Osteoblast (primary cell): ENCODE measurements around the gene PPP2R5B. TPM values are rescaled to one million over a fixed set of nuclear protein-coding genes. Genes with fewer than 3 reads are reported as not detected.

Experiments used
- DNase-seq: peaks from one replicate; pipeline ENCODE4 v3.0.0; 2011; ENCODE audit warnings: low spot score, mixed read lengths; ENCODE audit not compliant: insufficient read length; ENCODE audit errors: missing footprints
- H2AFZ ChIP-seq: 2 replicates; pipeline ENCODE4 v1.6.0; 2011; ENCODE audit warnings: mild to moderate bottlenecking, low read length
- H3K27ac ChIP-seq: 2 replicates; pipeline ENCODE4 v1.5.1; 2011; ENCODE audit warnings: mild to moderate bottlenecking, low read depth, low read length, moderate library complexity
- H3K27me3 ChIP-seq: 2 replicates; pipeline ENCODE4 v1.6.0; 2012; ENCODE audit warnings: mild to moderate bottlenecking, control low read depth, inconsistent platforms, low read length, moderate library complexity; ENCODE audit not compliant: insufficient read depth
- H3K36me3 ChIP-seq: 2 replicates; pipeline ENCODE4 v1.5.1; 2011; ENCODE audit warnings: mild to moderate bottlenecking, low read length, control low read depth, moderate library complexity; ENCODE audit not compliant: insufficient read depth
- H3K4me1 ChIP-seq: 2 replicates; pipeline ENCODE4 v1.5.1; 2011; ENCODE audit warnings: mild to moderate bottlenecking, low read length, control low read depth, moderate library complexity; ENCODE audit not compliant: insufficient read depth
- H3K4me2 ChIP-seq: 2 replicates; pipeline ENCODE4 v1.6.0; 2011; ENCODE audit warnings: mild to moderate bottlenecking, low read length; ENCODE audit not compliant: insufficient read depth
- H3K4me3 ChIP-seq: fragments of 200-600 bp; sonication (generic); 3 replicates; pipeline ENCODE4 v1.5.1; 2012; ENCODE audit warnings: mild to moderate bottlenecking, low read length, inconsistent platforms; ENCODE audit not compliant: insufficient read depth
- H3K79me2 ChIP-seq: 2 replicates; pipeline ENCODE4 v1.6.0; 2012; ENCODE audit warnings: mild to moderate bottlenecking, low read length, control low read depth, inconsistent platforms; ENCODE audit not compliant: insufficient read depth
- H3K9me3 ChIP-seq: 2 replicates; pipeline ENCODE4 v1.5.1; 2011; ENCODE audit warnings: low read depth, low read length, control low read depth
- H4K20me1 ChIP-seq: 2 replicates; pipeline ENCODE4 v1.6.0; 2012; ENCODE audit warnings: mild to moderate bottlenecking, low read length, control low read depth; ENCODE audit not compliant: insufficient read depth
- total RNA-seq: library from RNA; depleted of rRNA; stranded (reverse); fragments of >200 nt; gene quantifications from 2 replicates; pipeline ENCODE4 v1.2.3, GENCODE V29; 2012
- TF ChIP-seq, protein P1 (sequence below): IDR thresholded peaks from 2 replicates; pipeline ENCODE4 v1.5.1; 2011; ENCODE audit warnings: mild to moderate bottlenecking, low read depth, low read length, moderate library complexity; ENCODE audit errors: extremely low read depth

Gene PPP2R5B
- total RNA-seq, 1 donor: 6.2 TPM

DNA sequence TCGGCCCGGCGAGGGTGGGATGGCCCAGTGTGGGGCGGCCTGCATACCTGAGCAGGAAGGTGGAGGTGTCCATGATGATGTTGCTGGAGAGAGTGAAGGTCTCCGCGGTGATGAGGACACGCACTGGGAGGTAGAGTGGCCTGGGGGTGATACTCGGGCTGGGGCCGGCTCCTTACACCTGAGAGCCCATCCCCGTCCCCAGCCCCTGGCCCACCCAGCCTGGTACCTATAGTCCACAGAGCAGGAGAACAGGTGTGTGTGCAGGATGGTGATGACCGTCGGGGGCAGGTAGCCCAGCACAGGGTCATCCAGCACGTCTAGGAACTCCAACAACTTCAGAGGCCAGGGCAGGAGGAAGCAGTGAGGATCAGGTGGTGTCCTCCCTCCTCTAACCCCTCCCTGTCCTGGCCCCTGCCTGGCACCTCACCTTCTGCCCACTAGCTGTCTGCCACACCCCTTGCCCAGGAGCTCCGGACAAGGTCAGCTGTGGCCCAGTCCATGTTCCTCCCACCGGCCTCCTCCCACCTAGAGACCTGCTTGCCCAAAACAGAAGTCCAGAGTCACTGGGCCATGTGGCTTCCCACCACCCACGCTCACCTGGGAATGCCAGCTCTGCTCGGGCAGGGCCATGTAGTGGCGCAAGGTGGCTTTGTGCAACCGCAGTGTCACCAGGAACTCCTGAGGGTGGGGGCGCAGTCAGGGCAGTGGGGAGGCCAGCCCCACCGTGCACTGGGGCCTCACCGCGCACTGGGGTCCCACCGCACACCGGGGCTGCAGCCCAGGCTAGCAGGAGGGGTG, 18.8 kb upstream of the PPP2R5B start:
- no peaks in the 10 kb centered on the region for H3K9me3 ChIP-seq
- no peak overlapping the region for H3K27ac ChIP-seq
- no peak overlapping the region for H3K4me3 ChIP-seq
- H3K36me3 ChIP-seq: peaks cover 31% of the 10 kb centered on the region
- TF ChIP-seq, protein P1, sequence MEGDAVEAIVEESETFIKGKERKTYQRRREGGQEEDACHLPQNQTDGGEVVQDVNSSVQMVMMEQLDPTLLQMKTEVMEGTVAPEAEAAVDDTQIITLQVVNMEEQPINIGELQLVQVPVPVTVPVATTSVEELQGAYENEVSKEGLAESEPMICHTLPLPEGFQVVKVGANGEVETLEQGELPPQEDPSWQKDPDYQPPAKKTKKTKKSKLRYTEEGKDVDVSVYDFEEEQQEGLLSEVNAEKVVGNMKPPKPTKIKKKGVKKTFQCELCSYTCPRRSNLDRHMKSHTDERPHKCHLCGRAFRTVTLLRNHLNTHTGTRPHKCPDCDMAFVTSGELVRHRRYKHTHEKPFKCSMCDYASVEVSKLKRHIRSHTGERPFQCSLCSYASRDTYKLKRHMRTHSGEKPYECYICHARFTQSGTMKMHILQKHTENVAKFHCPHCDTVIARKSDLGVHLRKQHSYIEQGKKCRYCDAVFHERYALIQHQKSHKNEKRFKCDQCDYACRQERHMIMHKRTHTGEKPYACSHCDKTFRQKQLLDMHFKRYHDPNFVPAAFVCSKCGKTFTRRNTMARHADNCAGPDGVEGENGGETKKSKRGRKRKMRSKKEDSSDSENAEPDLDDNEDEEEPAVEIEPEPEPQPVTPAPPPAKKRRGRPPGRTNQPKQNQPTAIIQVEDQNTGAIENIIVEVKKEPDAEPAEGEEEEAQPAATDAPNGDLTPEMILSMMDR: no peak
- no peak overlapping the region for H2AFZ ChIP-seq
- H3K79me2 ChIP-seq: no peaks in the 10 kb centered on the region
- no peaks in the 10 kb centered on the region for H4K20me1 ChIP-seq
- H3K4me1 ChIP-seq: no peaks in the 10 kb centered on the region
- no peak overlapping the region for H3K4me2 ChIP-seq
- H3K27me3 ChIP-seq: no peaks in the 10 kb centered on the region
- peak; percentile 83 for DNase-seq

DNA sequence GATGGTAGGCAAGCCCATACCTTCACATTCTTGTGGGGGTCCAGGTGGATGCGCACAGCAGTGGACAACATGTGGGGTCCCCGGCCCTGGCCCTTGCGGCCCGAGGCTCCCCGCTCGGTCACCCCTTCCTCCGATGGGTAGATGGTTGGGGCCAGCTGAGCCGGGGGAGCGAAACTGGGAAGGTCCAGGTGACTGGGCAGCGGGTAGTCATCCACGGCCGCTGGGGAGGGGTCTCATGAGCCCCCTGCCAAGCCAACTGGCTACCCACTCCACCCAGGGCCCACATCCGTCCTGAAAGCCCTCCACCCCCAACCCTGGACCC, 18.2 kb upstream of the PPP2R5B start:
- H2AFZ ChIP-seq: no peak overlapping the region
- H3K27ac ChIP-seq: no peak overlapping the region
- H3K9me3 ChIP-seq: no peaks in the 10 kb centered on the region
- peak; percentile 81 for DNase-seq
- TF ChIP-seq, protein P1: no peak
- peaks cover 37% of the 10 kb centered on the region for H3K36me3 ChIP-seq
- H3K27me3 ChIP-seq: no peaks in the 10 kb centered on the region
- no peaks in the 10 kb centered on the region for H4K20me1 ChIP-seq
- no peak overlapping the region for H3K4me2 ChIP-seq
- no peak overlapping the region for H3K4me3 ChIP-seq
- no peaks in the 10 kb centered on the region for H3K79me2 ChIP-seq
- no peaks in the 10 kb centered on the region for H3K4me1 ChIP-seq

DNA sequence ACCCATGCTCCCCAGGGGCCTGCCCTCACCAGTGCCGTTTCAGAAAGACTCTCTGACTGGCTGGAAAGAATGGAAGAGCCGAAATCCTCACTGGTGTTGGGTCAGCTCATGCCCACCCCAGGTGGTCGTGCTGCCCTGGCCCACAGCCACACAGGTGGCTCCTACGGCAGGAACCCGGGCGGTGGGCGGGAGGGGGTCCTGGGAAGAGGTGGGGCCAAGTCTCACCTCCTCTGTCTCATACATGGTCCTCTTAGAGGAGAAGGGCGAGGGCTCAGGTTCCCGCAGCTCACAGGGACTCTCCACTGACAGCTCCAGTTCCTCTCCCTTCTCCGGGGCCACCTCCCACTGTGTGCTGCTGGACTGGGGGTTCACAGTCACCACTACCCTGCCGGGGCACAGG, 15.7 kb upstream of the PPP2R5B start:
- H3K79me2 ChIP-seq: no peaks in the 10 kb centered on the region
- no peaks in the 10 kb centered on the region for H4K20me1 ChIP-seq
- H2AFZ ChIP-seq: no peak overlapping the region
- DNase-seq: no peak
- H3K4me1 ChIP-seq: no peaks in the 10 kb centered on the region
- peaks cover 38% of the 10 kb centered on the region for H3K36me3 ChIP-seq
- TF ChIP-seq, protein P1: no peak
- no peaks in the 10 kb centered on the region for H3K27me3 ChIP-seq
- H3K4me3 ChIP-seq: no peak overlapping the region
- no peak overlapping the region for H3K27ac ChIP-seq
- H3K9me3 ChIP-seq: no peaks in the 10 kb centered on the region
- H3K4me2 ChIP-seq: no peak overlapping the region

- Histone ChIP-seq H2AFZ (no peak overlapping the region), H3K27me3 (no peaks in the 10 kb centered on the region), H3K27ac (no peak overlapping the region), H3K4me2 (no peak overlapping the region), H3K4me1 (no peaks in the 10 kb centered on the region), H3K4me3 (no peak overlapping the region), H4K20me1 (no peaks in the 10 kb centered on the region), H3K9me3 (no peaks in the 10 kb centered on the region), H3K79me2 (peaks cover under 1% of the 10 kb centered on the region), H3K36me3 (peaks cover 38% of the 10 kb centered on the region)
- TF ChIP-seq, protein P1: no peak
- DNase-seq: no peak
These were observed 14.7 kb upstream of the PPP2R5B start for GRCh38 chr11:64909653-64910343.
